Skin epidermis (tissue), 12 donors: ENCODE measurements around the gene DGKD.
"Not testable (repeated sequence)": the region's sequence is repeated elsewhere in the genome, so short reads cannot be mapped to it uniquely, and the experiment has no call there.

Experiments used
- H3K27ac ChIP-seq, 21 experiments: fragments of 200-600 bp; sonication (generic) in 11 of 21; one replicate each; pipeline ENCODE4 v1.5.0; 2020; ENCODE audit warnings: mild to moderate bottlenecking in 3 of 21, inconsistent platforms in 2 of 21, moderate library complexity in 2 of 21
- H3K4me3 ChIP-seq, 7 experiments: fragments of 200-600 bp; sonication (generic) in 2 of 7; one replicate each; pipeline ENCODE4 v1.5.0; 2020; ENCODE audit warnings: inconsistent platforms in 2 of 7, mild to moderate bottlenecking in 2 of 7, moderate library complexity in 1 of 7

Gene DGKD

GRCh38 chr2:233353769-233354499 lies at the start of gene DGKD:
Gene DGKD, plus strand, starts transcription at chr2:233354494. Its CDS starts 25 bp downstream, at chr2:233354519.
- peak within 1 kb of the TSS; percentile 36 to 67 (median 50) for H3K4me3 ChIP-seq
- peak within 1 kb of the TSS in 20 of 21 experiments; percentile 20 to 86 (median 66) for H3K27ac ChIP-seq

- Histone ChIP-seq H3K27ac (no peak within 1 kb of the TSS), H3K4me3 (no peak within 1 kb of the TSS)
Measured at GRCh38 chr2:233307565-233307964, 46.7 kb upstream of the DGKD start, which contains the start of gene SAG. Gene SAG, plus strand, starts transcription at chr2:233307816. Its CDS starts 1,374 bp downstream, at chr2:233309190.

- Histone ChIP-seq H3K27ac (no peak overlapping the region), H3K4me3 (no peak overlapping the region)
Measured at GRCh38 chr2:233311241-233311926, 42.9 kb upstream of the DGKD start.

- no peak overlapping the region for H3K27ac ChIP-seq
Measured at GRCh38 chr2:233312874-233313273, 41.4 kb upstream of the DGKD start.

GRCh38 chr2:233314180-233314925 lies 39.9 kb upstream of the DGKD start:
- Histone ChIP-seq H3K27ac (no peak overlapping the region), H3K4me3 (no peak overlapping the region)

More at GRCh38 chr2:233312874-233313273, 41.4 kb upstream of the DGKD start:
- H3K4me3 ChIP-seq = no peak overlapping the region

- no peak overlapping the region for H3K27ac ChIP-seq
- no peak overlapping the region for H3K4me3 ChIP-seq
Measured at GRCh38 chr2:233317196-233317943, 36.9 kb upstream of the DGKD start.

- no peak overlapping the region for H3K27ac ChIP-seq
- no peak overlapping the region for H3K4me3 ChIP-seq
Measured at GRCh38 chr2:233319256-233319655, 35.0 kb upstream of the DGKD start.

- H3K4me3 ChIP-seq = no peak overlapping the region
Measured at GRCh38 chr2:233320470-233320869, 33.8 kb upstream of the DGKD start.

GRCh38 chr2:233321166-233321565 lies 33.1 kb upstream of the DGKD start:
- H3K27ac ChIP-seq = no peak overlapping the region
- no peak overlapping the region for H3K4me3 ChIP-seq

More at GRCh38 chr2:233320470-233320869, 33.8 kb upstream of the DGKD start:
- H3K27ac ChIP-seq = no peak overlapping the region

- no peak overlapping the region for H3K27ac ChIP-seq
- no peak overlapping the region for H3K4me3 ChIP-seq
Measured at GRCh38 chr2:233323851-233324250, 30.4 kb upstream of the DGKD start.

- H3K27ac ChIP-seq = no peak overlapping the region
Measured at GRCh38 chr2:233325256-233325655, 29.0 kb upstream of the DGKD start.

GRCh38 chr2:233325814-233326213 lies 28.5 kb upstream of the DGKD start:
- Histone ChIP-seq H3K4me3 (no peak overlapping the region), H3K27ac (no peak overlapping the region)

More at GRCh38 chr2:233325256-233325655, 29.0 kb upstream of the DGKD start:
- no peak overlapping the region for H3K4me3 ChIP-seq

GRCh38 chr2:233326500-233326899 lies 27.8 kb upstream of the DGKD start:
- Histone ChIP-seq H3K27ac (no peak overlapping the region), H3K4me3 (no peak overlapping the region)

- Histone ChIP-seq H3K4me3 (no peak overlapping the region), H3K27ac (no peak overlapping the region)
Measured at GRCh38 chr2:233328922-233329321, 25.4 kb upstream of the DGKD start.

- Histone ChIP-seq H3K27ac (peak overlapping the region in 1 of 21 experiments; percentile 3), H3K4me3 (no peak overlapping the region)
Measured at GRCh38 chr2:233329489-233330135, 24.7 kb upstream of the DGKD start.

- H3K27ac ChIP-seq = peak overlapping the region in 18 of 21 experiments; percentile 18 to 92 (median 73)
- H3K4me3 ChIP-seq = no peak overlapping the region
Measured at GRCh38 chr2:233331536-233331935, 22.8 kb upstream of the DGKD start.

- H3K27ac ChIP-seq = peak overlapping the region in 17 of 21 experiments; percentile 29 to 92 (median 73)
Measured at GRCh38 chr2:233332125-233332524, 22.2 kb upstream of the DGKD start.

GRCh38 chr2:233334915-233335314 lies 19.4 kb upstream of the DGKD start:
- H3K27ac ChIP-seq = no peak overlapping the region
- no peak overlapping the region for H3K4me3 ChIP-seq

More at GRCh38 chr2:233332125-233332524, 22.2 kb upstream of the DGKD start:
- no peak overlapping the region for H3K4me3 ChIP-seq

GRCh38 chr2:233336091-233336490 lies 18.2 kb upstream of the DGKD start:
- H3K27ac ChIP-seq = not testable (repeated sequence)

More at GRCh38 chr2:233336091-233336490, 18.2 kb upstream of the DGKD start:
- H3K4me3 ChIP-seq = not testable (repeated sequence)
